ENCODE measurements around the gene ABCD1. TPM values are rescaled to one million over a fixed set of nuclear protein-coding genes. Genes with fewer than 3 reads are reported as not detected.

Gene ABCD1
- total and polyA plus RNA-seq, 2 donors from 2014 or later = 5.2 to 13.7 TPM

- Histone ChIP-seq H3K9me3 (ENCODE audit: control insufficient read depth in 2 of 3, insufficient read depth in 1 of 3, low read length in 3 of 3) (no peaks in the 10 kb centered on the region), H3K27me3 (ENCODE audit: control insufficient read depth, insufficient read depth, low read length) (no peaks in the 10 kb centered on the region), H3K4me3 (ENCODE audit: low read length in 3 of 3) (no peak overlapping the region), H3K36me3 (ENCODE audit: control insufficient read depth in 2 of 3, insufficient read depth in 3 of 3, low read length in 3 of 3) (peaks cover 2 to 27% (median 21%) of the 10 kb centered on the region in 3 donors), H3K9ac (ENCODE audit: low read length in 3 of 3) (no peak overlapping the region), H3K27ac (ENCODE audit: low read depth in 2 of 2, low read length in 2 of 2) (no peak overlapping the region), H3K4me1 (ENCODE audit: control insufficient read depth in 2 of 3, insufficient read depth in 2 of 3, low read depth in 1 of 3, low read length in 3 of 3) (peaks cover 0 to 7% (median 0%) of the 10 kb centered on the region in 3 donors)
- peak in 1 of 5 donors; percentile 35 for DNase-seq
- TF ChIP-seq CTCF (IDR thresholded peaks at IDR 0.05; ENCODE audit: borderline replicate concordance, extremely low read depth, insufficient read depth) = no peak
- FAIRE-seq = no peak
- intact Hi-C loops (cut with DNase I) = no loop called here
Observed at GRCh38 chrX:153719238-153719637, 5.4 kb upstream of the ABCD1 start.

- intact Hi-C loops (cut with DNase I) = no loop called here
- H3K9me3 ChIP-seq (ENCODE audit: control insufficient read depth in 2 of 3, insufficient read depth in 1 of 3, low read length in 3 of 3) = no peaks in the 10 kb centered on the region
- no peak overlapping the region for H3K27ac ChIP-seq (ENCODE audit: low read depth in 2 of 2, low read length in 2 of 2)
- TF ChIP-seq CTCF (IDR thresholded peaks at IDR 0.05; ENCODE audit: borderline replicate concordance, extremely low read depth, insufficient read depth) = no peak
- peaks cover 2 to 23% (median 17%) of the 10 kb centered on the region in 3 donors for H3K36me3 ChIP-seq (ENCODE audit: control insufficient read depth in 2 of 3, insufficient read depth in 3 of 3, low read length in 3 of 3)
- peaks cover 0 to 7% (median 0%) of the 10 kb centered on the region in 3 donors for H3K4me1 ChIP-seq (ENCODE audit: control insufficient read depth in 2 of 3, insufficient read depth in 2 of 3, low read depth in 1 of 3, low read length in 3 of 3)
- FAIRE-seq (no peak), DNase-seq (peak in 1 of 5 donors; percentile 16)
- H3K4me3 ChIP-seq (ENCODE audit: low read length in 3 of 3) = no peak overlapping the region
- no peaks in the 10 kb centered on the region for H3K27me3 ChIP-seq (ENCODE audit: control insufficient read depth, insufficient read depth, low read length)
- no peak overlapping the region for H3K9ac ChIP-seq (ENCODE audit: low read length in 3 of 3)
Observed at GRCh38 chrX:153719701-153720100, 5.0 kb upstream of the ABCD1 start.

- FAIRE-seq = no peak
- Histone ChIP-seq H3K36me3 (ENCODE audit: control insufficient read depth in 2 of 3, insufficient read depth in 3 of 3, low read length in 3 of 3) (peaks cover 2 to 17% (median 11%) of the 10 kb centered on the region in 3 donors), H3K27me3 (ENCODE audit: control insufficient read depth, insufficient read depth, low read length) (no peaks in the 10 kb centered on the region), H3K27ac (ENCODE audit: low read depth in 2 of 2, low read length in 2 of 2) (peak overlapping the region in 1 of 2 donors; percentile 72), H3K9me3 (ENCODE audit: control insufficient read depth in 2 of 3, insufficient read depth in 1 of 3, low read length in 3 of 3) (no peaks in the 10 kb centered on the region), H3K9ac (ENCODE audit: low read length in 3 of 3) (peak overlapping the region; percentile 3 to 32 (median 28)), H3K4me1 (ENCODE audit: control insufficient read depth in 2 of 3, insufficient read depth in 2 of 3, low read depth in 1 of 3, low read length in 3 of 3) (peaks cover 0 to 34% (median 8%) of the 10 kb centered on the region in 3 donors), H3K4me3 (ENCODE audit: low read length in 3 of 3) (peak overlapping the region; percentile 53 to 63 (median 58))
- intact Hi-C loops (cut with DNase I) = no loop called here
- peak in 1 of 5 donors; percentile 53 for DNase-seq
- no peak for TF ChIP-seq CTCF (IDR thresholded peaks at IDR 0.05; ENCODE audit: borderline replicate concordance, extremely low read depth, insufficient read depth)
Observed at GRCh38 chrX:153722704-153723350, 1.8 kb upstream of the ABCD1 start.
